HepG2 (cell line): ENCODE results near the gene DNAH8. TPM values are rescaled to one million over a fixed set of nuclear protein-coding genes. Genes with fewer than 3 reads are reported as not detected.

ENCODE experiments used
- ATAC-seq: fragments of 200-7000 bp; cut with Tn5 transposase; 3 replicates; pipeline ENCODE4 v1.9.1; 2020; ENCODE audit warnings: mild to moderate bottlenecking, moderate library complexity
- BruUV-seq: library from RNA; stranded (reverse); fragments of 400-500 nt; replicated peaks from 2 replicates; lab custom pipeline; 2021; lab: Mats Ljungman, UMichigan
- CTCF ChIA-PET: fragments of 300-600 bp; formaldehyde crosslinking; extraction: SDS; loops from one replicate; lab custom pipeline; 2021; ENCODE audit warnings: low total read pairs, inconsistent platforms, low intra/inter-chr PET ratio; lab: Yijun Ruan, JAX
- POLR2A ChIA-PET: fragments of 350-600 bp; sonication (Branson Sonifier 250); formaldehyde crosslinking; loops from one replicate; lab custom pipeline; 2020; ENCODE audit warnings: antibody characterized with exemption, inconsistent platforms; lab: Yijun Ruan, JAX
- DNase-seq: peaks from one replicate; pipeline ENCODE4 v3.0.0-alpha.2; 2015; ENCODE audit warnings: low spot score
- FAIRE-seq: peaks from 3 replicates; lab custom pipeline; 2011; peaks lifted over from hg19 to GRCh38; lab: Jason Lieb, UNC
- H2AFZ ChIP-seq: one replicate; pipeline ENCODE4 v1.6.1; 2011; ENCODE audit warnings: low read length, inconsistent platforms
- H3K27ac ChIP-seq: fragments of 300-600 bp; 3 replicates; pipeline ENCODE4 v1.8.0; 2011; ENCODE audit warnings: mixed run types, mild to moderate bottlenecking, mixed read lengths, low read length, inconsistent platforms; ENCODE audit not compliant: insufficient read depth; ENCODE audit errors: extremely low read length
- H3K27me3 ChIP-seq, 2 experiments: fragments of 200-600 bp in 1 of 2; 2 replicates in 1 of 2; 3 replicates in 1 of 2; pipeline versions ENCODE4 v1.6.0 to v1.8.0; 2011; ENCODE audit warnings: low read length in 2 of 2, mild to moderate bottlenecking in 2 of 2, moderate library complexity in 2 of 2, inconsistent platforms in 1 of 2; ENCODE audit not compliant: insufficient read depth in 2 of 2, control insufficient read depth in 1 of 2
- H3K36me3 ChIP-seq, 2 experiments: fragments of 200-600 bp in 1 of 2; replicated peaks in 1 of 2; 2 replicates in 1 of 2; 3 replicates in 1 of 2; pipeline versions ENCODE4 v1.5.1 to v1.8.0; 2011; ENCODE audit warnings: low read length in 2 of 2, inconsistent platforms in 1 of 2; ENCODE audit not compliant: insufficient read depth in 2 of 2, control insufficient read depth in 1 of 2
- H3K4me1 ChIP-seq: 2 replicates; pipeline ENCODE4 v1.5.1; 2012; ENCODE audit warnings: low read length, inconsistent platforms; ENCODE audit not compliant: insufficient read depth
- H3K4me2 ChIP-seq: 2 replicates; pipeline ENCODE4 v1.6.0; 2011; ENCODE audit warnings: low read depth, low read length, inconsistent platforms
- H3K4me3 ChIP-seq, 3 experiments: fragments of 200-600 bp in 1 of 3; sonication (generic), shearing (Covaris generic) in 1 of 3; replicated peaks in 1 of 3; 2 replicates each; pipeline ENCODE4 v1.5.1; 2011 to 2016; ENCODE audit warnings: low read length in 3 of 3, inconsistent platforms in 2 of 3, low read depth in 2 of 3, mild to moderate bottlenecking in 2 of 3, control low read depth in 1 of 3, mixed read lengths in 1 of 3; ENCODE audit not compliant: insufficient read depth in 1 of 3
- H3K79me2 ChIP-seq: one replicate; pipeline ENCODE4 v1.6.1; 2011; ENCODE audit warnings: low read length, inconsistent platforms; ENCODE audit not compliant: insufficient read depth
- H3K9ac ChIP-seq: 2 replicates; pipeline ENCODE4 v1.6.0; 2011; ENCODE audit warnings: mild to moderate bottlenecking, low read depth, low read length, inconsistent platforms; ENCODE audit not compliant: insufficient read depth
- H3K9me3 ChIP-seq: 2 replicates; pipeline ENCODE4 v1.5.1; 2012; ENCODE audit warnings: mild to moderate bottlenecking, low read length
- H4K20me1 ChIP-seq: 2 replicates; pipeline ENCODE4 v1.6.0; 2011; ENCODE audit warnings: inconsistent platforms, mild to moderate bottlenecking, low read length, moderate library complexity; ENCODE audit not compliant: insufficient read depth
- ZNF441 ChIP-seq: sonication (generic); formaldehyde crosslinking; IDR thresholded peaks from 2 replicates; pipeline ENCODE4 v1.7.0; 2021; ENCODE audit warnings: missing genetic modification reagents, borderline replicate concordance
- ZNF619 ChIP-seq: sonication (generic); formaldehyde crosslinking; IDR thresholded peaks from 2 replicates; pipeline ENCODE4 v1.4.0; 2020; ENCODE audit warnings: mild to moderate bottlenecking, missing genetic modification reagents
- WGBS: methylation state at CpG from one replicate; pipeline ENCODE4 v1.1.6; 2017; ENCODE audit warnings: low lambda C conversion rate; 5-methylcytosine and 5-hydroxymethylcytosine counted together
- in situ Hi-C: cut with HindIII; loops from 2 replicates; pipeline ENCODE4 v1.10.0; 2017; ENCODE audit warnings: low pct_unique_long_range_greater_than_20kb; ENCODE audit not compliant: extremely low pct_ligation_motif_present
- intact Hi-C: fragments of 100-400 bp; cut with micrococcal nuclease; formaldehyde crosslinking; loops from one replicate; pipeline ENCODE4 v1.10.0; 2022; ENCODE audit not compliant: unreplicated experiment
- polyA plus RNA-seq, 8 experiments: library from polyadenylated mRNA; depleted of rRNA in 3 of 8; stranded (reverse) in 7 of 8; unstranded in 1 of 8; fragments of >200 nt; fragmentation: Illumina TruSeq in 4 of 8; extraction: Trizol in 4 of 8; gene quantifications; 2 replicates each; pipeline versions ENCODE4 v1.2.1 to v1.2.3, GENCODE V29; 2011 to 2016; ENCODE audit warnings: low read depth in 4 of 8, missing spikeins in 1 of 8, mixed read lengths in 1 of 8; ENCODE audit not compliant: insufficient read depth in 1 of 8
- small RNA-seq, 3 experiments: library from RNA; depleted of rRNA; stranded (forward); fragments of <200 nt; gene quantifications; one replicate each; pipeline ENCODE3, GENCODE V24; 2012; ENCODE audit warnings: low read depth in 2 of 3, low replicate concordance in 1 of 3; ENCODE audit not compliant: insufficient read length in 3 of 3, insufficient read depth in 2 of 3
- total RNA-seq, 5 experiments: library from RNA; depleted of rRNA; stranded (reverse); fragments of >200 nt; fragmentation: Illumina TruSeq; extraction: Trizol; gene quantifications; 2 replicates each; pipeline ENCODE4 v1.2.3, GENCODE V29; 2016; ENCODE audit warnings: low read depth in 1 of 5
- TF ChIP-seq, protein P1 (sequence below): sonication (generic); formaldehyde crosslinking; IDR thresholded peaks from 2 replicates; pipeline ENCODE4 v1.5.1; 2020; ENCODE audit warnings: mild to moderate bottlenecking, moderate library complexity, missing genetic modification reagents
- TF ChIP-seq, protein P2 (sequence below): sonication (generic); formaldehyde crosslinking; IDR thresholded peaks from 2 replicates; pipeline ENCODE4 v1.9.0; 2022; ENCODE audit warnings: low read depth, missing genetic modification reagents

DNAH8 gene
- total and polyA plus RNA-seq, 2 of the 13 experiments (the other 11 are each of a cell fraction or from before 2014, with no cell fraction given), result not detected

DNA sequence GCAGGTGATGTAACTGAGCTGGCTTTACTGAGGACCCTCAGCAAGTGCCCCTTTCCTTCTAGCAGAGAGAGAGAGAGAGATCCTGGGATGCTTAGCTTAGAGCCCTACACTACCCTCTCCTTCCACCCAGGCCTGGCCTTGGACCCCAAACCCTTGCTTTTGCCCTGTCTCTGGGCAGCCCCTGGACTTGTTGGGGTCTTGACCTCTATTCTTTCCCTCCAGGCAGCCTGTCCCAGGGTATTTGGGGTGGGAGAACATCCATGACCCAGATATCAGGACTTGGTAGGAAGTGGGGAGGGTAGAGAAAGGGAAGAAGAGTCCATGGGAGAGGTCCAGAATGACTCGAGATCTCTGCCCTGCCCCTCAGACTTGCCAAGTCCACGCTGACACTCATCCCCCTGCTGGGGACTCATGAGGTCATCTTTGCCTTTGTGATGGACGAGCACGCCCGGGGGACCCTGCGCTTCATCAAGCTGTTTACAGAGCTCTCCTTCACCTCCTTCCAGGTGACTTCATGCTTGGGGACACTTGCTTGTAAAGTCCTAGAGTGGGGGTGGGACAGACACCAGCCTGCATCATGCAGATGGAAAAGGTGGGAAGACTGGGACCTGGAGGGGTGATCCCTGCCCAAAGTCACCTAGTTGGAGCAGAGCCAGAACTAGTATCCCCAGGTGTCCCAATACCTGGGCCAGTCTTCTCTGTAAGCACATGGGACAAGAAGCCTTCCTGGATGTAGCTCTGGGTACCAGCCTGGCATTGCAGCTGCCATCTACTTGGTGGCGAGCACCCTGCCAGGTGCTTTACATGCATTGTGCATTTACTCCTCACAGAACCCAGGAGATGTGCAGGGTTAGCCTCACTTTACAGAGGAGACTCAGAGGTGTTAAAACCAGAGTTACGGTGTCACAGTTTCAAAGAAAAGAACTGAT, 364.4 kb downstream of the DNAH8 start:
- no peaks in the 10 kb centered on the region for H3K9me3 ChIP-seq
- FAIRE-seq (no peak), DNase-seq (no peak), ATAC-seq (no peak)
- intact Hi-C loops (no loop called here), in situ Hi-C loops (no loop called here)
- H3K27ac ChIP-seq, result no peak overlapping the region
- no peaks in the 10 kb centered on the region for H3K4me1 ChIP-seq
- no peak overlapping the region for H2AFZ ChIP-seq
- TF ChIP-seq, protein P1, sequence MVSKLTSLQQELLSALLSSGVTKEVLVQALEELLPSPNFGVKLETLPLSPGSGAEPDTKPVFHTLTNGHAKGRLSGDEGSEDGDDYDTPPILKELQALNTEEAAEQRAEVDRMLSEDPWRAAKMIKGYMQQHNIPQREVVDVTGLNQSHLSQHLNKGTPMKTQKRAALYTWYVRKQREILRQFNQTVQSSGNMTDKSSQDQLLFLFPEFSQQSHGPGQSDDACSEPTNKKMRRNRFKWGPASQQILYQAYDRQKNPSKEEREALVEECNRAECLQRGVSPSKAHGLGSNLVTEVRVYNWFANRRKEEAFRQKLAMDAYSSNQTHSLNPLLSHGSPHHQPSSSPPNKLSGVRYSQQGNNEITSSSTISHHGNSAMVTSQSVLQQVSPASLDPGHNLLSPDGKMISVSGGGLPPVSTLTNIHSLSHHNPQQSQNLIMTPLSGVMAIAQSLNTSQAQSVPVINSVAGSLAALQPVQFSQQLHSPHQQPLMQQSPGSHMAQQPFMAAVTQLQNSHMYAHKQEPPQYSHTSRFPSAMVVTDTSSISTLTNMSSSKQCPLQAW, result no peak
- TF ChIP-seq ZNF619 (CRISPR knock-in tag) (no peak), ZNF441 (no peak)
- TF ChIP-seq, protein P2, sequence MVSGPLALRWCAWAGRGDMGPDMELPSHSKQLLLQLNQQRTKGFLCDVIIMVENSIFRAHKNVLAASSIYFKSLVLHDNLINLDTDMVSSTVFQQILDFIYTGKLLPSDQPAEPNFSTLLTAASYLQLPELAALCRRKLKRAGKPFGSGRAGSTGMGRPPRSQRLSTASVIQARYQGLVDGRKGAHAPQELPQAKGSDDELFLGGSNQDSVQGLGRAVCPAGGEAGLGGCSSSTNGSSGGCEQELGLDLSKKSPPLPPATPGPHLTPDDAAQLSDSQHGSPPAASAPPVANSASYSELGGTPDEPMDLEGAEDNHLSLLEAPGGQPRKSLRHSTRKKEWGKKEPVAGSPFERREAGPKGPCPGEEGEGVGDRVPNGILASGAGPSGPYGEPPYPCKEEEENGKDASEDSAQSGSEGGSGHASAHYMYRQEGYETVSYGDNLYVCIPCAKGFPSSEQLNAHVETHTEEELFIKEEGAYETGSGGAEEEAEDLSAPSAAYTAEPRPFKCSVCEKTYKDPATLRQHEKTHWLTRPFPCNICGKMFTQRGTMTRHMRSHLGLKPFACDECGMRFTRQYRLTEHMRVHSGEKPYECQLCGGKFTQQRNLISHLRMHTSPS (CRISPR knock-in tag), result no peak
- H3K27me3 ChIP-seq, result peaks cover 6 to 9% of the 10 kb centered on the region in 2 experiments; a peak in 4 of 5 replicates
- no peaks in the 10 kb centered on the region for H3K36me3 ChIP-seq
- H3K79me2 ChIP-seq, result no peaks in the 10 kb centered on the region
- CTCF ChIA-PET, result no interaction called here
- no peak overlapping the region for H3K4me3 ChIP-seq
- WGBS, result 15% methylated on average over 8 of the region's 8 CpGs
- no peak overlapping the region for H3K9ac ChIP-seq
- no peaks in the 10 kb centered on the region for H4K20me1 ChIP-seq
- no peak overlapping the region for H3K4me2 ChIP-seq
- no TSS peak for BruUV-seq
- POLR2A ChIA-PET, result no interaction called here

Small RNAs within 50 kb of the gene (small RNA-seq; reads per million reads assigned to genes)
- gene AL034345.1, result 0 reads per million in 3 experiments
- gene RF00393, result 0 reads per million in 3 experiments

Other genes with a start within 250 kb of the DNAH8 start
- 1.8 and 3.0 TPM in 2 replicates for gene BTBD9, start 75.4 kb upstream of the DNAH8 start, total RNA-seq (2016; rRNA removed; fragmentation: Illumina TruSeq; extraction: Trizol)
- 1.2 TPM in 2 replicates for gene BTBD9, start 75.4 kb upstream of the DNAH8 start, polyA plus RNA-seq (2011; rRNA removed)
- gene GLO1, start 12.2 kb upstream of the DNAH8 start, total RNA-seq (2016; rRNA removed; fragmentation: Illumina TruSeq; extraction: Trizol), result 177 and 282 TPM in 2 replicates
- gene GLO1, start 12.2 kb upstream of the DNAH8 start, polyA plus RNA-seq (2011; rRNA removed), result 55.0 and 77.1 TPM in 2 replicates